OCI-LY3 (cell line): ENCODE data around the gene RGS4.

Experiments
- EZH2phosphoT487 ChIP-seq: fragments of 200-600 bp; shearing (Covaris generic); IDR thresholded peaks from 2 replicates; pipeline ENCODE4 v1.6.1; 2018; ENCODE audit warnings: antibody characterized with exemption, mixed run types, low read depth
- TF ChIP-seq, protein P1 (sequence below): fragments of 200-600, 300-600 bp; sonication (generic); IDR thresholded peaks from 2 replicates; pipeline ENCODE4 v1.5.1; 2014; ENCODE audit warnings: antibody characterized with exemption, low read length, low read depth

DNA sequence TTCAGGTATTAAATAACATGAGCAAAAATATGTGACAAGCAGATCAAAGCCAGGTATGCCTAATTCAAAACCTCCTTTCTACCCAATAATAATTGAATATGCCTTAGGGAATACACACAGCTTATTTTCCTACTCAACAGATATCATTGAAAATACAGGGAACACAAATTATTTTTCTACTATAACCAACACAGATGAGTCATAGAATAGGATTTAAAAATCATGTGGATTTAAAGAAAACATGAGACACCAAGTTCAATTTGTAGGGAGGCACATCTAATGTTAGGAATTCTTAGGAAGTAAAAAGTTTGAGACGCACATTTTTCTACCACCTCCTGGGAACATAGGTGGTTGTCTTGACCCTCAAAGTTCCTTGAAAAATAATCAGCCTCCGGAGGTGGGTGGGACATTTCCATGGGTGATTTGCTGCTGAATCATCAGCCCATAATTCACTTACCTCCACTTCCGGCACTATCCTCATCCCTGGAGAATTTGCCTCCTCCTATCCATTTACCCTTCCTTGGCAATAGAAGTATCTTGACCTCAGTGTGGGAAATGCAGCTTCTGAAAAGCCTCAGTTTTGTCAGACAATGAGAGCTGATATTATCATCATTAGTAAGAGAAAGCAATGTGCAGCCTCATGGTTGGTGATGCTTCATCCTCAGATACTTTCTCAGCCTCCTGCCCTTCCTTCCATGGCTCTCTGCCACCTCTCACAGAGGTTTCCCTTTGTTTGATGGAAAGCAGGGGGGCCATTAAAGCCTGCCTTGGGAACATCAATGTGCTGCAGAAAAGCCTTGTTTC is 33.5 kb upstream of the RGS4 start:
- TF ChIP-seq, protein P1, sequence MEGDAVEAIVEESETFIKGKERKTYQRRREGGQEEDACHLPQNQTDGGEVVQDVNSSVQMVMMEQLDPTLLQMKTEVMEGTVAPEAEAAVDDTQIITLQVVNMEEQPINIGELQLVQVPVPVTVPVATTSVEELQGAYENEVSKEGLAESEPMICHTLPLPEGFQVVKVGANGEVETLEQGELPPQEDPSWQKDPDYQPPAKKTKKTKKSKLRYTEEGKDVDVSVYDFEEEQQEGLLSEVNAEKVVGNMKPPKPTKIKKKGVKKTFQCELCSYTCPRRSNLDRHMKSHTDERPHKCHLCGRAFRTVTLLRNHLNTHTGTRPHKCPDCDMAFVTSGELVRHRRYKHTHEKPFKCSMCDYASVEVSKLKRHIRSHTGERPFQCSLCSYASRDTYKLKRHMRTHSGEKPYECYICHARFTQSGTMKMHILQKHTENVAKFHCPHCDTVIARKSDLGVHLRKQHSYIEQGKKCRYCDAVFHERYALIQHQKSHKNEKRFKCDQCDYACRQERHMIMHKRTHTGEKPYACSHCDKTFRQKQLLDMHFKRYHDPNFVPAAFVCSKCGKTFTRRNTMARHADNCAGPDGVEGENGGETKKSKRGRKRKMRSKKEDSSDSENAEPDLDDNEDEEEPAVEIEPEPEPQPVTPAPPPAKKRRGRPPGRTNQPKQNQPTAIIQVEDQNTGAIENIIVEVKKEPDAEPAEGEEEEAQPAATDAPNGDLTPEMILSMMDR, result no peak
- no peak for TF ChIP-seq EZH2phosphoT487
